K562 (cell line): Measurements from ENCODE around the gene SCAPER. TPM values are rescaled to one million over a fixed set of nuclear protein-coding genes. Genes with fewer than 3 reads are reported as not detected.
A peak's percentile ranks its signal among the peaks of the same experiment; 100 is the strongest.

Experiments
- ATAC-seq: fragments of 200-7000 bp; cut with Tn5 transposase; 3 replicates; pipeline ENCODE4 v1.9.1; 2020; ENCODE audit warnings: moderate library complexity
- BruUV-seq: library from RNA; stranded (reverse); fragments of 400-500 nt; replicated peaks from 2 replicates; lab custom pipeline; 2021; lab: Mats Ljungman, UMichigan
- CTCF ChIA-PET: fragments of 300-600 bp; formaldehyde crosslinking; extraction: SDS; loops from one replicate; lab custom pipeline; 2021; ENCODE audit warnings: low intra/inter-chr PET ratio; lab: Yijun Ruan, JAX
- POLR2A ChIA-PET: fragments of 300-600, 350-650 bp; sonication (Branson Sonifier 250); formaldehyde crosslinking; extraction: SDS; loops from one replicate; lab custom pipeline; 2021; ENCODE audit warnings: antibody characterized with exemption, inconsistent platforms; lab: Yijun Ruan, JAX
- DNase-seq, 4 experiments: peaks; one replicate each; pipeline versions ENCODE4 v3.0.0 to v3.0.0-alpha.2; 2011 to 2018; ENCODE audit warnings: low spot score in 3 of 4, mixed read lengths in 3 of 4; ENCODE audit errors: extremely low read depth in 1 of 4
- FAIRE-seq: peaks from 2 replicates; lab custom pipeline; 2011; peaks lifted over from hg19 to GRCh38; lab: Jason Lieb, UNC
- H2AFZ ChIP-seq: 2 replicates; pipeline ENCODE4 v1.6.0; 2011; ENCODE audit warnings: low read depth, low read length, control low read depth, inconsistent platforms
- H3K27ac ChIP-seq: fragments of 200-600 bp; 3 replicates; pipeline ENCODE4 v1.8.0; 2011; ENCODE audit warnings: low read depth, mild to moderate bottlenecking, control low read depth, inconsistent platforms, low read length, moderate library complexity, mixed read lengths; ENCODE audit errors: extremely low read depth
- H3K27me3 ChIP-seq, 2 experiments: fragments of 300-600 bp in 1 of 2; 2 replicates in 1 of 2; 3 replicates in 1 of 2; pipeline versions ENCODE4 v1.6.0 to v1.8.0; 2011; ENCODE audit warnings: inconsistent platforms in 2 of 2, low read length in 2 of 2, mild to moderate bottlenecking in 1 of 2, mixed read lengths in 1 of 2, moderate library complexity in 1 of 2; ENCODE audit not compliant: control insufficient read depth in 2 of 2, insufficient read depth in 2 of 2
- H3K36me3 ChIP-seq: fragments of 300-600 bp; 3 replicates; pipeline ENCODE4 v1.8.0; 2011; ENCODE audit warnings: mild to moderate bottlenecking, low read length, inconsistent platforms; ENCODE audit not compliant: control insufficient read depth, insufficient read depth
- H3K4me1 ChIP-seq, 2 experiments: fragments of 200-600 bp in 1 of 2; replicated peaks in 1 of 2; 2 replicates in 1 of 2; 3 replicates in 1 of 2; pipeline versions ENCODE4 v1.5.1 to v1.8.0; 2011; ENCODE audit warnings: inconsistent platforms in 2 of 2, low read length in 2 of 2, mild to moderate bottlenecking in 1 of 2, mixed read lengths in 1 of 2, moderate library complexity in 1 of 2; ENCODE audit not compliant: control insufficient read depth in 2 of 2, insufficient read depth in 2 of 2
- H3K4me2 ChIP-seq: 2 replicates; pipeline ENCODE4 v1.6.1; 2011; ENCODE audit warnings: low read length, control low read depth, inconsistent platforms, mixed read lengths; ENCODE audit not compliant: insufficient read depth
- H3K4me3 ChIP-seq: fragments of 200-600 bp; sonication (generic), shearing (Covaris generic); 2 replicates; pipeline ENCODE4 v1.5.1; 2016; ENCODE audit warnings: control low read depth, inconsistent platforms
- H3K79me2 ChIP-seq: fragments of 200-600 bp; 3 replicates; pipeline ENCODE4 v1.8.0; 2011; ENCODE audit warnings: low read length, inconsistent platforms; ENCODE audit not compliant: control insufficient read depth, insufficient read depth
- H3K9ac ChIP-seq, 2 experiments: 2 replicates each; pipeline versions ENCODE4 v1.6.0 to v1.6.1; 2011; ENCODE audit warnings: low read depth in 2 of 2, low read length in 2 of 2, control low read depth in 1 of 2, inconsistent platforms in 1 of 2, mild to moderate bottlenecking in 1 of 2, mixed read lengths in 1 of 2; ENCODE audit not compliant: insufficient read depth in 1 of 2
- H3K9me1 ChIP-seq: one replicate; pipeline ENCODE4 v1.6.0; 2011; ENCODE audit warnings: inconsistent platforms, mild to moderate bottlenecking, low read length, moderate library complexity; ENCODE audit not compliant: control insufficient read depth, insufficient read depth
- H3K9me3 ChIP-seq: replicated peaks from 2 replicates; pipeline ENCODE4 v1.5.1; 2011; ENCODE audit warnings: low read depth, low read length, inconsistent platforms; ENCODE audit not compliant: control insufficient read depth, insufficient read depth
- H4K20me1 ChIP-seq: replicated peaks from 2 replicates; pipeline ENCODE4 v1.6.1; 2011; ENCODE audit warnings: low read length, inconsistent platforms, mixed read lengths; ENCODE audit not compliant: control insufficient read depth, insufficient read depth
- BHLHE40 ChIP-seq: IDR thresholded peaks from 2 replicates; pipeline ENCODE4 v1.6.1; 2011; ENCODE audit warnings: low read length, improper control_type of control experiment
- CBFA2T3 ChIP-seq: fragments of 450-650 bp; IDR thresholded peaks from 2 replicates; pipeline ENCODE4 v1.6.1; 2017
- CSDE1 ChIP-seq, 2 experiments: fragments of 450-650 bp; IDR thresholded peaks; 2 replicates each; pipeline ENCODE4 v1.6.1; 2016; ENCODE audit warnings: mild to moderate bottlenecking in 1 of 2
- DPF2 ChIP-seq: fragments of 450-650 bp; IDR thresholded peaks from 2 replicates; pipeline ENCODE4 v1.6.1; 2016
- FIP1L1 ChIP-seq: fragments of 200-400 bp; formaldehyde crosslinking; IDR thresholded peaks from 2 replicates; pipeline ENCODE4 v1.6.1; 2018; ENCODE audit warnings: mild to moderate bottlenecking, low read depth, low read length; ENCODE audit not compliant: poor library complexity, severe bottlenecking
- HMG20B ChIP-seq: fragments of 250-450 bp; sonication (Bioruptor Pico); IDR thresholded peaks from 2 replicates; pipeline ENCODE4 v1.5.0; 2021; ENCODE audit warnings: mild to moderate bottlenecking
- NFATC3 ChIP-seq: fragments of 450-650 bp; IDR thresholded peaks from 2 replicates; pipeline ENCODE4 v1.6.1; 2017; ENCODE audit warnings: mild to moderate bottlenecking
- RBM14 ChIP-seq: fragments of 200-400 bp; formaldehyde crosslinking; IDR thresholded peaks from 2 replicates; pipeline ENCODE4 v1.6.1; 2018; ENCODE audit warnings: low read depth, mild to moderate bottlenecking, low read length, moderate library complexity, borderline replicate concordance; ENCODE audit not compliant: insufficient read depth
- SMAD2 ChIP-seq: fragments of 150-350 bp; IDR thresholded peaks from 2 replicates; pipeline ENCODE4 v1.6.1; 2014; ENCODE audit warnings: low read depth, mild to moderate bottlenecking, low read length
- SREBF2 ChIP-seq: sonication (generic); formaldehyde crosslinking; IDR thresholded peaks from 2 replicates; pipeline ENCODE4 v1.4.0; 2020; ENCODE audit warnings: mild to moderate bottlenecking, missing genetic modification reagents
- SRSF9 ChIP-seq: fragments of 200-400 bp; formaldehyde crosslinking; IDR thresholded peaks from 2 replicates; pipeline ENCODE4 v1.6.1; 2017; ENCODE audit warnings: low read depth, low read length, borderline replicate concordance
- TEAD4 ChIP-seq, 2 experiments: sonication (generic) in 1 of 2; formaldehyde crosslinking in 1 of 2; IDR thresholded peaks; 2 replicates each; pipeline versions ENCODE4 v1.6.1 to v1.8.0; 2012 to 2022; ENCODE audit warnings: borderline replicate concordance in 1 of 2, inconsistent platforms in 1 of 2, low read length in 1 of 2, mild to moderate bottlenecking in 1 of 2, missing genetic modification reagents in 1 of 2
- ZNF175 ChIP-seq: fragments of 200-800 bp; sonication (Bioruptor generic); IDR thresholded peaks from 2 replicates; pipeline ENCODE4 v1.6.1; 2016; ENCODE audit warnings: low read depth, mild to moderate bottlenecking, missing genetic modification characterization, missing compliant biosample characterization
- ZNF253 ChIP-seq: fragments of 250-450 bp; sonication (Bioruptor Pico); conservative IDR thresholded peaks from 2 replicates; pipeline ENCODE4 v1.6.1; 2021; ENCODE audit warnings: mild to moderate bottlenecking
- WGBS: fragments of 100-300 bp; shearing (Covaris generic); methylation state at CpG from one replicate; pipeline ENCODE4 v1.1.6; 2016; ENCODE audit warnings: low coverage, mixed read lengths; ENCODE audit not compliant: insufficient coverage; ENCODE audit errors: missing lambda C conversion rate; 5-methylcytosine and 5-hydroxymethylcytosine counted together
- in situ Hi-C: fragments of 300-500 bp; cut with MboI; formaldehyde crosslinking; loops from 4 replicates; pipeline ENCODE4 v1.15.0; 2018; ENCODE audit warnings: inconsistent platforms, mixed read lengths
- intact Hi-C: fragments of 100-400 bp; cut with micrococcal nuclease; formaldehyde crosslinking; loops from 2 replicates; pipeline ENCODE4 v1.14.2; 2022
- polyA plus RNA-seq, 8 experiments: library from polyadenylated mRNA; depleted of rRNA in 4 of 8; stranded (reverse) in 5 of 8; unstranded in 3 of 8; fragments of >200 nt; fragmentation: Nextera tagmentation in 2 of 8; fragmentation: Illumina TruSeq in 1 of 8; extraction: Ambion mirVana in 2 of 8; extraction: Trizol in 1 of 8; gene quantifications; 2 replicates each; pipeline versions ENCODE4 v1.2.1 to v1.2.3, GENCODE V29; 2011 to 2014; ENCODE audit warnings: inconsistent platforms in 1 of 8, missing spikeins in 1 of 8
- total RNA-seq, 7 experiments: library from RNA; depleted of rRNA in 6 of 7; stranded (reverse); fragments of >200 nt in 6 of 7; fragmentation: Illumina TruSeq in 2 of 7; extraction: Trizol in 2 of 7; gene quantifications; 2 replicates each; pipeline versions ENCODE4 v1.2.1 to v1.2.3, GENCODE V29; 2011 to 2021; ENCODE audit warnings: low replicate concordance in 1 of 7

Gene SCAPER
- total and polyA plus RNA-seq, 9 of the 15 experiments (the other 6 are each of a cell fraction or from before 2014, with no cell fraction given), result 1.3 to 5.7 (median 3.2) TPM

DNA sequence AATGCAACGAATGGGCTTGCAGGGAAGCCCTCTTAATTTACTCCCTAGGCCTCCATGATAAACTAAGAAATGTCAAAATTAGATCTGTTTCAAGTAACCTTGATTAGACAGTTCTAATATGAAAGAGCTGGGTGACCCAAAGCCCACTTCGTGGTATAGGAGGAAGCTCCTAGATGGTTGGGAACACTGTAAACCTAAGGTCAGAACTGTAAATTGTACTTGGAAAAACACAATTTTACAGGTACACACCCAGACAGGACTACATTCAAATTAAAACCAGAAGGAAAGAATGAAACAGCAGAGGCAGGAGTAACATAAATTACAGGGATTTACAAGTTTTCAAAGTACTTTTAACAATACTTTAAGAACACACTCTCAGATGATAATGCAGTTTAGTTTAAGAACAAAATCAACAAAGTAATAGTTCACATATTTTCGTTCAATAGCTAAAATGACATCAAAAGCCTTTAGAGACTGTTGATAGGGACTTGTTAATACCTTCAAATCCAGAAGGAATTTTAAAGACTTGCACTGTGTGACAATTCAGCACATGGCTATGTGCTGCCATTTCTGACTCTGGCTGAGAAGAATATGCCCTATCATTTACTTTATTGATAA is 550.2 kb downstream of the SCAPER start (continued):
- TF ChIP-seq NFATC3, result no peak
- no peak for TF ChIP-seq SREBF2 (CRISPR knock-in tag)
- TF ChIP-seq ZNF253 (CRISPR knock-in tag), result no peak

DNA sequence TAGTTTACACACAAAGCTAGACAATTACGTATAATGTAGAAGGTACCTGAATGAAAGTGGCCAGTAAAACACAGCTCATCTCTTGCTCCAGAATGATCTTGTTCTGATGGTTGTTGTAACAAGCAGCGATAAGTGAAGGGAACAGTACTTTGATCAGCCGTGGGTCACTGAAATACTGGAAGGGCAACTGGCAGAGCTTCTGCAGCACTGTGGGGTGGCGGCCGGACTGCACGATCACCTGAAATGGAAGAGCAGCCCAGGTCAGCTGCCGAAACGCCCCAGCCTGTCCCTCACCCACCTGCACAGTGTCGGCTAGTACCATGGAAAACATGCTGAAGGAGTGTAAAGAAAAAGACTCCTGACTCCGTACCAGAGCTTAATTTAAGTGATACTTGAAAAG is 551.2 kb downstream of the SCAPER start:
- WGBS, result 18% methylated on average over 10 of the region's 10 CpGs
- FAIRE-seq, result no peak

More for the DNA sequence above, 551.2 kb downstream of the SCAPER start:
- Histone ChIP-seq H3K4me1 (no peaks in the 10 kb centered on the region; a peak in 1 of 5 replicates), H3K9me3 (no peaks in the 10 kb centered on the region), H2AFZ (no peak overlapping the region), H3K27me3 (peaks cover 2 to 10% of the 10 kb centered on the region in 2 experiments; a peak in 2 of 5 replicates), H3K9me1 (no peaks in the 10 kb centered on the region), H3K36me3 (no peaks in the 10 kb centered on the region), H3K27ac (no peak overlapping the region), H4K20me1 (no peaks in the 10 kb centered on the region), H3K79me2 (no peaks in the 10 kb centered on the region), H3K4me2 (no peak overlapping the region), H3K9ac (no peak overlapping the region), H3K4me3 (no peak overlapping the region)
- CTCF ChIA-PET, result no interaction called here
- no TSS peak for BruUV-seq
- intact Hi-C loops (no loop called here), in situ Hi-C loops (no loop called here)
- POLR2A ChIA-PET, result interaction anchor here (1.0 to 2.9 kb wide), 4 partner anchors 10 to 23 kb away, joined by 3 to 10 read pairs (median 4); no protein-coding TSS in a partner anchor
- no peak for TF ChIP-seq CSDE1 (IDR thresholded peaks at IDR 0.05)
- no peak for TF ChIP-seq CBFA2T3
- TF ChIP-seq DPF2, result no peak
- no peak for TF ChIP-seq BHLHE40
- no peak for TF ChIP-seq HMG20B (CRISPR knock-in tag)
- TF ChIP-seq SRSF9, result no peak
- TF ChIP-seq SMAD2, result no peak
- TF ChIP-seq ZNF175 (CRISPR knock-in tag), result no peak
- TF ChIP-seq RBM14, result no peak
- TF ChIP-seq TEAD4 (IDR thresholded peaks at IDR 0.05; ENCODE audit: low read length), result no peak
- no peak for TF ChIP-seq TEAD4 (CRISPR knock-in tag; IDR thresholded peaks at IDR 0.05; ENCODE audit: borderline replicate concordance)
- TF ChIP-seq FIP1L1, result no peak
- DNase-seq (no peak), ATAC-seq (peak; percentile 55; the same call in 2 of the 3 replicates)
